Parathyroid adenoma (tissue), 2 donors: ENCODE results near the gene UBE2D2.

ENCODE experiments used
- H2AFZ ChIP-seq: fragments of 300-600 bp; sonication (generic); one replicate; pipeline ENCODE4 v1.7.0; 2017; ENCODE audit warnings: antibody characterized with exemption, mild to moderate bottlenecking
- H3K27ac ChIP-seq: fragments of 300-600 bp; sonication (generic); one replicate; pipeline ENCODE4 v1.7.0; 2017
- H3K27me3 ChIP-seq: fragments of 300-600 bp; sonication (generic); one replicate; pipeline ENCODE4 v1.7.0; 2017; ENCODE audit warnings: low read length; ENCODE audit not compliant: control insufficient read depth, insufficient read depth
- H3K36me3 ChIP-seq: fragments of 300-600 bp; sonication (generic); one replicate; pipeline ENCODE4 v1.7.0; 2017; ENCODE audit warnings: low read length; ENCODE audit not compliant: control insufficient read depth, insufficient read depth
- H3K4me1 ChIP-seq: fragments of 300-600 bp; sonication (generic); one replicate; pipeline ENCODE4 v1.7.0; 2017; ENCODE audit warnings: control low read depth
- H3K4me2 ChIP-seq: fragments of 300-600 bp; sonication (generic); one replicate; pipeline ENCODE4 v1.7.0; 2017; ENCODE audit warnings: low read length
- H3K4me3 ChIP-seq: fragments of 300-600 bp; sonication (generic); one replicate; pipeline ENCODE4 v1.7.0; 2017; ENCODE audit warnings: low read depth, low read length
- H3K79me2 ChIP-seq: fragments of 300-600 bp; sonication (generic); one replicate; pipeline ENCODE4 v1.7.0; 2017; ENCODE audit warnings: control low read depth
- H3K9ac ChIP-seq: fragments of 300-600 bp; sonication (generic); one replicate; pipeline ENCODE4 v1.7.0; 2017; ENCODE audit warnings: mild to moderate bottlenecking
- H3K9me3 ChIP-seq: fragments of 300-600 bp; sonication (generic); one replicate; pipeline ENCODE4 v1.7.0; 2017; ENCODE audit warnings: low read length; ENCODE audit not compliant: control insufficient read depth
- CTCF ChIP-seq: fragments of 300-600 bp; sonication (generic); IDR thresholded peaks from one replicate; pipeline ENCODE4 v1.7.0; 2017; ENCODE audit warnings: antibody characterized with exemption, mild to moderate bottlenecking
- donor health status: primary hyperparathyroidism.

Gene UBE2D2

GRCh38 chr5:139561655-139562451 lies 714 bp downstream of the UBE2D2 start:
- Histone ChIP-seq H3K27ac (peak overlapping the region; percentile 84), H3K4me2 (peak overlapping the region; percentile 73), H3K4me1 (peaks cover 24% of the 10 kb centered on the region), H3K27me3 (no peaks in the 10 kb centered on the region), H3K4me3 (peak overlapping the region; percentile 96), H3K9ac (peak overlapping the region; percentile 59), H3K79me2 (peaks cover 40% of the 10 kb centered on the region), H2AFZ (peak overlapping the region; percentile 99), H3K9me3 (no peaks in the 10 kb centered on the region), H3K36me3 (no peaks in the 10 kb centered on the region)
- TF ChIP-seq CTCF, result no peak

GRCh38 chr5:139562847-139563246 lies 1.7 kb downstream of the UBE2D2 start:
- Histone ChIP-seq H3K27ac (no peak overlapping the region), H3K4me3 (peak overlapping the region; percentile 96), H2AFZ (no peak overlapping the region), H3K27me3 (no peaks in the 10 kb centered on the region), H3K9ac (no peak overlapping the region), H3K9me3 (no peaks in the 10 kb centered on the region), H3K4me1 (peaks cover 24% of the 10 kb centered on the region), H3K4me2 (peak overlapping the region; percentile 73), H3K36me3 (no peaks in the 10 kb centered on the region), H3K79me2 (peaks cover 48% of the 10 kb centered on the region)
- no peak for TF ChIP-seq CTCF

GRCh38 chr5:139565411-139566305 lies 4.5 kb downstream of the UBE2D2 start:
- no peaks in the 10 kb centered on the region for H3K9me3 ChIP-seq
- no peak overlapping the region for H3K4me3 ChIP-seq
- H3K4me1 ChIP-seq, result peaks cover 23% of the 10 kb centered on the region
- no peaks in the 10 kb centered on the region for H3K27me3 ChIP-seq
- no peak for TF ChIP-seq CTCF
- peak overlapping the region; percentile 2 for H3K27ac ChIP-seq
- H3K79me2 ChIP-seq, result peaks cover 72% of the 10 kb centered on the region
- H2AFZ ChIP-seq, result no peak overlapping the region
- H3K9ac ChIP-seq, result no peak overlapping the region
- H3K4me2 ChIP-seq, result peak overlapping the region; percentile 35
- H3K36me3 ChIP-seq, result no peaks in the 10 kb centered on the region

- no peaks in the 10 kb centered on the region for H3K27me3 ChIP-seq
- TF ChIP-seq CTCF, result no peak
- no peak overlapping the region for H3K9ac ChIP-seq
- peaks cover 81% of the 10 kb centered on the region for H3K79me2 ChIP-seq
- H3K27ac ChIP-seq, result no peak overlapping the region
- peaks cover 21% of the 10 kb centered on the region for H3K4me1 ChIP-seq
- H3K4me3 ChIP-seq, result no peak overlapping the region
- no peaks in the 10 kb centered on the region for H3K36me3 ChIP-seq
- no peaks in the 10 kb centered on the region for H3K9me3 ChIP-seq
- H3K4me2 ChIP-seq, result no peak overlapping the region
- H2AFZ ChIP-seq, result no peak overlapping the region
These were observed 5.5 kb downstream of the UBE2D2 start for GRCh38 chr5:139566611-139567010.
